DND-41 (cell line): ENCODE measurements around the gene STN1.

ENCODE experiments used
- CTCF ChIP-seq: IDR thresholded peaks from 2 replicates; pipeline ENCODE4 v1.5.1; 2012; ENCODE audit warnings: borderline replicate concordance, low read length, moderate library complexity, mild to moderate bottlenecking; ENCODE audit not compliant: poor library complexity, severe bottlenecking; ENCODE audit errors: extremely low read depth
- EZH2 ChIP-seq: IDR thresholded peaks from 3 replicates; pipeline ENCODE4 v1.6.1; 2012; ENCODE audit warnings: borderline replicate concordance, low read depth, mild to moderate bottlenecking, moderate library complexity, low read length, inconsistent platforms; ENCODE audit not compliant: severe bottlenecking

GRCh38 chr10:103843045-103843444 lies 74.9 kb downstream of the STN1 start:
- no peak for TF ChIP-seq CTCF
- TF ChIP-seq EZH2 = no peak
